GM10266 (cell line): ENCODE results near the gene SEMA5B.

Source experiments
- DNase-seq: peaks from one replicate; pipeline ENCODE4 v3.0.0; 2012; ENCODE audit errors: extremely low spot score
- CTCF ChIP-seq: IDR thresholded peaks from 2 replicates; pipeline ENCODE4 v1.5.1; 2012; ENCODE audit warnings: mild to moderate bottlenecking, low read depth; ENCODE audit not compliant: control insufficient read depth, insufficient read depth; ENCODE audit errors: missing control alignments

The SEMA5B gene

GRCh38 chr3:123018683-123019082 is 8.9 kb downstream of the SEMA5B start:
- TF ChIP-seq CTCF = no peak

GRCh38 chr3:123015596-123015995 is 12.0 kb downstream of the SEMA5B start:
- no peak for DNase-seq
- peak; percentile 13 for TF ChIP-seq CTCF

More at GRCh38 chr3:123018683-123019082, 8.9 kb downstream of the SEMA5B start:
- DNase-seq = no peak

- no peak for DNase-seq
- TF ChIP-seq CTCF = no peak
Measured at GRCh38 chr3:123013876-123014275, 13.7 kb downstream of the SEMA5B start.

GRCh38 chr3:123012652-123013051 is 14.9 kb downstream of the SEMA5B start:
- TF ChIP-seq CTCF = no peak

GRCh38 chr3:123011447-123011846 is 16.1 kb downstream of the SEMA5B start:
- DNase-seq = no peak
- TF ChIP-seq CTCF = no peak

More at GRCh38 chr3:123012652-123013051, 14.9 kb downstream of the SEMA5B start:
- DNase-seq = no peak

- no peak for TF ChIP-seq CTCF
- no peak for DNase-seq
Measured at GRCh38 chr3:123008840-123009239, 18.7 kb downstream of the SEMA5B start.

GRCh38 chr3:123006609-123007008 is 21.0 kb downstream of the SEMA5B start:
- TF ChIP-seq CTCF = no peak
- no peak for DNase-seq
